ENCODE data around the gene INTS3.

GRCh38 chr1:153801028-153801625 is 73.3 kb downstream of the INTS3 start:
- TF ChIP-seq, protein P1, sequence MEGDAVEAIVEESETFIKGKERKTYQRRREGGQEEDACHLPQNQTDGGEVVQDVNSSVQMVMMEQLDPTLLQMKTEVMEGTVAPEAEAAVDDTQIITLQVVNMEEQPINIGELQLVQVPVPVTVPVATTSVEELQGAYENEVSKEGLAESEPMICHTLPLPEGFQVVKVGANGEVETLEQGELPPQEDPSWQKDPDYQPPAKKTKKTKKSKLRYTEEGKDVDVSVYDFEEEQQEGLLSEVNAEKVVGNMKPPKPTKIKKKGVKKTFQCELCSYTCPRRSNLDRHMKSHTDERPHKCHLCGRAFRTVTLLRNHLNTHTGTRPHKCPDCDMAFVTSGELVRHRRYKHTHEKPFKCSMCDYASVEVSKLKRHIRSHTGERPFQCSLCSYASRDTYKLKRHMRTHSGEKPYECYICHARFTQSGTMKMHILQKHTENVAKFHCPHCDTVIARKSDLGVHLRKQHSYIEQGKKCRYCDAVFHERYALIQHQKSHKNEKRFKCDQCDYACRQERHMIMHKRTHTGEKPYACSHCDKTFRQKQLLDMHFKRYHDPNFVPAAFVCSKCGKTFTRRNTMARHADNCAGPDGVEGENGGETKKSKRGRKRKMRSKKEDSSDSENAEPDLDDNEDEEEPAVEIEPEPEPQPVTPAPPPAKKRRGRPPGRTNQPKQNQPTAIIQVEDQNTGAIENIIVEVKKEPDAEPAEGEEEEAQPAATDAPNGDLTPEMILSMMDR (IDR thresholded peaks at IDR 0.05): no peak
- no peak for TF ChIP-seq ZFX (IDR thresholded peaks at IDR 0.05; ENCODE audit: borderline replicate concordance)

Measured in 22Rv1 (cell line).